IPS DF 4.7 (cell line): ENCODE measurements around the gene SLC22A15.
"Not testable (repeated sequence)": the region's sequence is repeated elsewhere in the genome, so short reads cannot be mapped to it uniquely, and the experiment has no call there.

Source experiments
- DNase-seq: peaks from one replicate; pipeline ENCODE4 v3.0.0-alpha.2; 2013; ENCODE audit warnings: low spot score; ENCODE audit errors: extremely low read depth

Gene SLC22A15

GRCh38 chr1:115980998-115981993 is 5.0 kb downstream of the SLC22A15 start:
- DNase-seq = no peak

GRCh38 chr1:115982400-115982799 is 6.1 kb downstream of the SLC22A15 start:
- DNase-seq = no peak

GRCh38 chr1:115983584-115983983 is 7.3 kb downstream of the SLC22A15 start:
- DNase-seq = no peak

DNA sequence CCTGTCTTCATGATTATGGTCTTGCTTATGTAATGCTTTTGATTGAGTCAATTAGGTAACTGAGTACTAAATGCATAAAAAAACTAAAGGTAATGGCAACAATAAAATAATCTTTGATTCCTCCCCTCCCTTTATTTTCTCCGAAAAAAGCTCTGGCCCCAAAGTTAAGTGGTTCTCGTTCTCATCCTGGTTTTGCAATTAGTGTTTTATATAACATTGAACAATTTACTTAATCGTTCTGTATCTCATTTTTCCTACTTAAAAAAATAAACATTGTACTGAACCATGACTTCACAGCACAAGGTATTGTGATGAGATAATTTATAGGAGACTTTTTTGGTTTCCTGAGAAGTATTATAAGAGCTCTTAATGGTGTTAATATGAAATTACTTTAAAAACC is 11.3 kb downstream of the SLC22A15 start:
- no peak for DNase-seq

- DNase-seq = no peak
These were observed 12.6 kb downstream of the SLC22A15 start for GRCh38 chr1:115988953-115989352.

DNA sequence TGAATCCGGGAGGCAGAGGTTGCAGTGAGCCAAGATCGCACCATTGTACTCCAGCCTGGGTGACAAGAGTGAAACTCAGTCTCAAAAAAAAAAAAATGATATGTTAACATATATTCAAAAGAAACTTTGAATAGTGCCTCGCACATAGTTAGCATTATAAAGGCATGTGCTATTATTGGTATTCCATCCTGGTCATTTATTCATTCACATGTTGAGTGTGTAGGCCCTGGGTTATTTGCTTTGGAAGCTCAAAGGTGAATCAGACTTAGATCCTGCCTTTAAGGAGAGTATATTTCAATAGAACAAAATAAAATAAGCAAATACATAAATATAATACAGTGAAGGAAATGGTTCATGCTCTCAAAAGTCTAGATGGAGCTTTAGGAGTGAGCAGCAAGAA is 13.4 kb downstream of the SLC22A15 start:
- DNase-seq = no peak

DNA sequence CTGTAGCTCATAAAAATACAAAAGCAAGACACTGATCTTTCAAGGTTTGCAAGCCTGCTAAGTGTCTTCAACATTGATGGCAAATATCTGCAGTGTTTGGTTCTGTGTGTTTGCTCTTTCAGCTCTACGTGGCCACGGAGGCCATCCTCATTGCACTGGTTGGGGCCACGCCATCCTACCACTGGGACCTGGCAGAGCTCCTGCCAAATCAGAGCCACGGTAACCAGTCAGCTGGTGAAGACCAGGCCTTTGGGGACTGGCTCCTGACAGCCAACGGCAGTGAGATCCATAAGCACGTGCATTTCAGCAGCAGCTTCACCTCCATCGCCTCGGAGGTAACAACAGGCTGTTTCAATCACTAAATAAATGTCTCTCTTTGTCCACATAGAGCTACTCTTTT is 15.6 kb downstream of the SLC22A15 start:
- no peak for DNase-seq

DNA sequence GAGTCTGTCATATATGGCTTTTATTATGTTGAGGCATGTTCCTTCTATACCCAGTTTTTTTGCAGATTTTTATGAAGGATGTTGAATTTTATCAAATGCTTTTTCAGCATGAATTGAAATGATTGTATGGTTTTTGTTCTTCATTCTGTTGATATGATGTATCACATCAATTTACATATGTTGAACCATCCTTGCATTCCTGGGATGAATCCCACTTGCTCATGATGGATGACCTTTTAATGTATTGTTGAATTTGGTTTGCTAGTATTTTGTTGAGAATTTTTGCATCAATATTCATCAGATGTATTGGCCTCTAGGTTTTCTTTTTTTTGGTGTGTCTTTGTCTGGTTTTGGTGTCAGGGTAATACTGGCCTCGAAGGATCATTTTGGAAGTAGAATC is 21.6 kb downstream of the SLC22A15 start:
- not testable (repeated sequence) for DNase-seq

- no peak for DNase-seq
These were observed 25.6 kb downstream of the SLC22A15 start for GRCh38 chr1:116001739-116002487.

- no peak for DNase-seq
These were observed 26.6 kb downstream of the SLC22A15 start for GRCh38 chr1:116002781-116003420.

DNA sequence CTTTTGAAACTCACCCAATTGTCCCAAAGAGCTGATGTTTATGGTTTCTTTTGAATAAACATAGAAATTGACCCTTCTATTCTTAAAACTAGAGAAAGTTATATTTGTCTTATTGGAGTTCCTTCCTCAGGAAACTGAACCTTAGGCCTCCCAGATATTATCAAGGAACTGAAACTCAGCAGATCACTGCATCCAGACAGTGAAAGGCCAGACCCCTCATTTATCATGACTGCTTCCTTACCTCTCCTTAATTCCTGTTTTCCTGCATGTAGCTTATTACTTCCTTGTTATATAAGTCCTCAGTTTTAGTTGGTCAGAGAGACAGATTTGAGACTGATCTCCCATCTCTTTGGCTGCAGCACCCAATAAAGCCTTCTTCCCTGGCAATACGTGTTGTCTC is 27.5 kb downstream of the SLC22A15 start:
- no peak for DNase-seq

DNA sequence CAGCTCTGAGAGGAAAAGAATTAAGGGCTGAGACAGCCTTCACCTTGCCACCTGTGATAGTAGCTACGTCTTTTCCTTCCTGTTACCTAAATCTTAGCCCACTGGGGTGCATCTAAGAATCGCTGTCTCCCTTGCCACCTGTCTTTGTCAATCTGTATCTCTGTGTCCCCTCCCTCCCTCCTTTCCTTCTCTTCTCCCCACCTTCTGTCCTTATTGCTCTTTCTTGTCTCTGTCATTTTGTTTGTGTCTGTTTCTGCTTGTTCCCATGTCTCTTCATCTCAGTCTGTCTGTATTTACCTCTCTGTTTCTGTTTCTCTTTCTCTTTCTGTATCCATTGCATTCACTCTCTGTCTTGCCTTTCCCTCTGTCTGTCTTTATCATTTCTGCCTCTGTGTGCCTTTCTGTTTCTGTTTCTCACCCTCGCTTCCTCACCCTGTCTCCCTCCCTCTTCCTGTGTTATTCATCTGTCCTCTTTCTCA is 30.2 kb downstream of the SLC22A15 start:
- no peak for DNase-seq

GRCh38 chr1:116008656-116009390 is 32.5 kb downstream of the SLC22A15 start:
- DNase-seq = no peak

DNA sequence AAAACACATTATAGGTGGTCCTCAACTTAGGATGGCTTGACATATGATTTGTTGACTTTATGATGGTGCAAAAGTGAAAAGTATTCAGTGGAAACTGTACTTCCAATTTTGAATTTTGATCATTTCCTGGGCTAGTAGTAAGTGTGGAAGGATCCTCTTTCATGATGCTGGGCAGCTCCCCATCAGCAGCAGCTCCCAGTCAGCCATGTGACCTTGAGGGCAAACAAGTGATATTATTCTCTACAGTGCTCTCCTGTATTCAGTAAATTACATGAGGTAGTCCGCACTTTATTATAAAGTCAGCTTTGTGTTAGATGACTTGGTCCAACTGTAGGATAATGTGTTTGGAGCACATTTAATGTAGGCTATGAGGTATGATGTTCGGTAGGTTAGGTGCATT is 36.4 kb downstream of the SLC22A15 start:
- no peak for DNase-seq

DNA sequence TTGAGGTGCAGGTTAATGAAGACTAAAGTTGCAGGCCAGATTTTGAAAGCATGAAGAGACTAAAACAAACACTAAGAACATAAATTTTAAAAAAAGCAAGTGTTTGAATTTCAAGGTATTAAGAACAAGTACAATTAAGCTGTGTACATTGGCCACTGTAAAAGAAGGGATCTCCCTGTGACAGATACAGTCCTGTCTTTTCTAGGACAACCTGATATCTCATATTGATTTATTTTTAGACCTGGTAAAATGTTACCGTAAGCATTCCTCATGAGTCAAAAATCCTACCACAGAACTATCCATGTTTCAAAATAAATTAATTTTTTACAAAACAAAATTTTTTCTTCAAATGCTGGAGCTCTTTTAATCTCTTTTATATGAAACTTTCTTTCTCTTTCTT is 39.4 kb downstream of the SLC22A15 start:
- no peak for DNase-seq

- no peak for DNase-seq
These were observed 41.7 kb downstream of the SLC22A15 start for GRCh38 chr1:116018007-116018406.

DNA sequence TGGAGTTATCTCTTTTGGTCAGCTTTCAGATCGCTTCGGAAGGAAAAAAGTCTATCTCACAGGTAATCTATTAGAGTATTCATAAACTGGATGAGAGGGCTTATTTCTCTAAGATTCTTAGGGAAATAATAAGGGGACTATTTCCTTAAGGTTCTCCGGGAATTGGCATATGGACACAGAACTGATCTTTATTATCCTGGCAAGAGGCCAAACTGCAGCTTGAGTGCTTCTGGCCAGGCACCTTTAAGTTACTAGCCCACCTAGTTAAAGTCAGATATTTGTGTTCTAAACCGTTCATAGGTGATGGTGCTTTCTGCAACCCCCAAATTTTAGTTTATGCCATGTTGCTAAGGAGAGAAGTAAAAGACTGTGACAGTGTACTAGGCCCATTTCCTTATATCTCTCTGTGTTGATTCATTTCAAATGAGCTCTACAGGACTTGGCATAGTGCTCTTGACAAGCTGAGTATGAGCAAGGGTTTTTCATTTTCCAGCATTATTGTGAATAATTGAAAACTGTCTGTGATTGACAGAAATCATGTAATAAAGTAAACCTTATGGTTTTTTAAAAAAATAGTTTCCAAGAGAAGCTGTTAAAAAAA is 43.4 kb downstream of the SLC22A15 start:
- no peak for DNase-seq

DNA sequence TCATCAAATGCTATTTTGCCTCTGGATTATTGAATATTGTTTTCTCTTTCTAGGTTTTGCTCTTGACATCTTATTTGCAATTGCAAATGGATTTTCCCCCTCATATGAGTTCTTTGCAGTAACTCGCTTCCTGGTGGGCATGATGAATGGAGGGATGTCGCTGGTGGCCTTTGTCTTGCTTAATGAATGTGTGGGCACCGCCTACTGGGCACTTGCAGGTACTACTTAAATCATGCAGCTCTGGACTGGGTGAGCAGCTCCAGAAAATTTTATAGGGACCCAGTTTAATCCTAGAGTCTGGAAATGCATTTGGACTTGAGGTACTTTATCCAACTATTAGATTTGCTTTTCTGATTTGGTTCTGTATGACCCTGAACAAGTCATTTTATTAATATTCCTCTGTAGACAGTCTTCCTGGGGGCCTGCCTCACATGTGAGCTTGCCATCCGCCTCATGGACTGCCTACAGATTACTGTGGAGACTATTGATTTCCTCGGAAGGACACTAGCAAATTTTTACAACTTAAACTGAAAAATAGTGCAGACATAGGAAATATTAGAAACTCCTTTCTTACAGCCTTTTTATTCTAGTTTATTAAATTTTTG is 44.5 kb downstream of the SLC22A15 start:
- DNase-seq = peak; percentile 74

- no peak for DNase-seq
These were observed 48.3 kb downstream of the SLC22A15 start for GRCh38 chr1:116024626-116025025.

DNA sequence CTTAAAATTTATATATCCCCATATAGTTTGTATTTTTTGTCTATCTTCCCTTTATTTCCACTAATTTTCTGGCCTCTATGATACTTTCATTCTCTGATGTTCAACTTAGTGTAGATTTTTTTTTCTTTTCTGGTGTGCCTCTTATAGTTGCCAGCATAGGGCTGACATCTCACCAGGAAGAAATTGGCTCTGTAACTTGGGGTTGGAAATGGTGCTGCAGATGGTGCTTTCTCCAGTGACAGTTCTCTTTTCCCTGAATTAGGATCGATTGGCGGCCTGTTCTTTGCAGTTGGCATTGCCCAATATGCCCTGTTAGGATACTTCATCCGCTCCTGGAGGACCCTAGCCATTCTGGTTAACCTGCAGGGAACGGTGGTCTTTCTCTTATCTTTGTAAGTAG is 50.3 kb downstream of the SLC22A15 start:
- DNase-seq = no peak
